Upper lobe of left lung (tissue), 4 donors: ENCODE data around the gene CANX.

Source experiments
- EP300 ChIP-seq, 4 donors: sonication (generic); formaldehyde crosslinking; IDR thresholded peaks; one replicate each; pipeline ENCODE4 v1.5.1; 2017; ENCODE audit warnings: antibody characterized with exemption in 4 of 4, control low read depth in 2 of 4
- POLR2A ChIP-seq, 4 donors: fragments of 450-650 bp; IDR thresholded peaks; one replicate each; pipeline ENCODE4 v1.5.1; 2016 to 2017; ENCODE audit warnings: antibody characterized with exemption in 4 of 4, mild to moderate bottlenecking in 2 of 4
- POLR2AphosphoS5 ChIP-seq, 2 donors: sonication (generic); formaldehyde crosslinking; IDR thresholded peaks; one replicate each; pipeline ENCODE4 v1.5.1; 2017; ENCODE audit warnings: antibody characterized with exemption in 2 of 2
- TF ChIP-seq, protein P1 (sequence below), 6 experiments: fragments of 450-650 bp in 4 of 6; fragments of 200-600 bp in 2 of 6; sonication (generic) in 2 of 6; IDR thresholded peaks; one replicate each; pipeline ENCODE4 v1.5.1; 2016 to 2019; ENCODE audit warnings: antibody characterized with exemption in 6 of 6

DNA sequence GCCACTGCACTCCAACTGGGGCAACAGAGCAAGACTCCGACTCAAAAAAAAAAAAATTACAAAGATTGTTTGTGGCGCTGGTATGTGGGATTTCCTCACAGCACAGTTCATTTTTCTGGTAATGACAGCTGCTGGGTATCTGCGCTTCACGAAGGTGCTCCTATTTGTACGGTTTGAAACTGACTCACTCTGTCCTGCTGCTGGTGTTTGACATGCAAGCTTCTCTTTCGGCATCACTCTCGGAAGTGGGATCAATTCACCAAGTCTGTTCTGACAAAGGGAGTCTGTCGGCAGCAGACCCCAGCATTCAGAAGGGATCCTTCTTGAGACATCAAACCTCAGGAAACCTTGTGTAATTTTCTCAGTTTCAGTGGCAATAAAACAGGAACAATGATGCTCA, 60.2 kb downstream of the CANX start:
- no peak for TF ChIP-seq EP300 (IDR thresholded peaks at IDR 0.05)
- TF ChIP-seq POLR2A (IDR thresholded peaks at IDR 0.05), result no peak
- TF ChIP-seq, protein P1, sequence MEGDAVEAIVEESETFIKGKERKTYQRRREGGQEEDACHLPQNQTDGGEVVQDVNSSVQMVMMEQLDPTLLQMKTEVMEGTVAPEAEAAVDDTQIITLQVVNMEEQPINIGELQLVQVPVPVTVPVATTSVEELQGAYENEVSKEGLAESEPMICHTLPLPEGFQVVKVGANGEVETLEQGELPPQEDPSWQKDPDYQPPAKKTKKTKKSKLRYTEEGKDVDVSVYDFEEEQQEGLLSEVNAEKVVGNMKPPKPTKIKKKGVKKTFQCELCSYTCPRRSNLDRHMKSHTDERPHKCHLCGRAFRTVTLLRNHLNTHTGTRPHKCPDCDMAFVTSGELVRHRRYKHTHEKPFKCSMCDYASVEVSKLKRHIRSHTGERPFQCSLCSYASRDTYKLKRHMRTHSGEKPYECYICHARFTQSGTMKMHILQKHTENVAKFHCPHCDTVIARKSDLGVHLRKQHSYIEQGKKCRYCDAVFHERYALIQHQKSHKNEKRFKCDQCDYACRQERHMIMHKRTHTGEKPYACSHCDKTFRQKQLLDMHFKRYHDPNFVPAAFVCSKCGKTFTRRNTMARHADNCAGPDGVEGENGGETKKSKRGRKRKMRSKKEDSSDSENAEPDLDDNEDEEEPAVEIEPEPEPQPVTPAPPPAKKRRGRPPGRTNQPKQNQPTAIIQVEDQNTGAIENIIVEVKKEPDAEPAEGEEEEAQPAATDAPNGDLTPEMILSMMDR (IDR thresholded peaks at IDR 0.05), result no peak
- no peak for TF ChIP-seq POLR2AphosphoS5 (IDR thresholded peaks at IDR 0.05)
